ENCODE results near the gene FRMD1. TPM values are rescaled to one million over a fixed set of nuclear protein-coding genes. Genes with fewer than 3 reads are reported as not detected.

The FRMD1 gene
- total and polyA plus RNA-seq, 10 of the 15 experiments (the other 5 are each of a cell fraction or from before 2014, with no cell fraction given): not detected

- SMC1A ChIA-PET (ENCODE audit: uncharacterized antibody, unreplicated experiment): interaction anchor here (1.1 kb wide), 1 partner anchor 240 kb away, joined by 3 read pairs; no protein-coding TSS in a partner anchor
- Histone ChIP-seq H2AFZ (ENCODE audit: control insufficient read depth, low read depth, low read length) (no peak overlapping the region), H3K27me3 (replicated peaks in 1 of 2; ENCODE audit: control insufficient read depth in 2 of 2, insufficient read depth in 2 of 2, low read length in 1 of 2) (no peaks in the 10 kb centered on the region; a peak in 2 of 4 replicates), H3K4me3 (no peak overlapping the region), H3K27ac (ENCODE audit: control insufficient read depth, insufficient read depth) (no peak overlapping the region), H3K9ac (ENCODE audit: control insufficient read depth, insufficient read depth, low read length) (no peak overlapping the region), H3K79me2 (ENCODE audit: control insufficient read depth, insufficient read depth, low read length) (no peaks in the 10 kb centered on the region), H4K20me1 (ENCODE audit: control insufficient read depth, insufficient read depth) (no peaks in the 10 kb centered on the region; the same call in 1 of the 2 replicates), H3K4me2 (ENCODE audit: control insufficient read depth, insufficient read depth) (no peak overlapping the region), H3K36me3 (ENCODE audit: control insufficient read depth in 2 of 2, insufficient read depth in 2 of 2, low read length in 1 of 2) (no peaks in the 10 kb centered on the region), H3K4me1 (ENCODE audit: control insufficient read depth, insufficient read depth, low read length) (no peaks in the 10 kb centered on the region), H3K9me3 (replicated peaks; ENCODE audit: control insufficient read depth, insufficient read depth, low read length) (no peaks in the 10 kb centered on the region)
- RAD21 ChIA-PET (ENCODE audit: unreplicated experiment): no interaction called here
- DNase-seq (ENCODE audit: low read depth, low spot score): no peak
- no TSS peak for BruUV-seq (replicated peaks)
- TF ChIP-seq ZNF24 (IDR thresholded peaks at IDR 0.05) (no peak), SP1 (IDR thresholded peaks at IDR 0.05; ENCODE audit: low read depth, low read length) (no peak), SMARCA5 (IDR thresholded peaks at IDR 0.05) (no peak), MTA3 (IDR thresholded peaks at IDR 0.05; ENCODE audit: borderline replicate concordance, low read length) (no peak), PML (IDR thresholded peaks at IDR 0.05; ENCODE audit: low read length) (no peak), IRF3 (IDR thresholded peaks at IDR 0.05) (no peak), RCOR1 (conservative IDR thresholded peaks at IDR 0.05; ENCODE audit: low read depth, low read length) (no peak), ZNF592 (IDR thresholded peaks at IDR 0.05) (no peak), KDM1A (IDR thresholded peaks at IDR 0.05; ENCODE audit: borderline replicate concordance) (no peak), GABPA (IDR thresholded peaks at IDR 0.05; ENCODE audit: low read depth) (no peak), ZNF622 (IDR thresholded peaks at IDR 0.05) (no peak), BACH1 (IDR thresholded peaks at IDR 0.05; ENCODE audit: borderline replicate concordance) (no peak), E4F1 (IDR thresholded peaks at IDR 0.05; ENCODE audit: borderline replicate concordance, partially characterized antibody) (no peak), TCF7 (IDR thresholded peaks at IDR 0.05; ENCODE audit: borderline replicate concordance) (no peak), POU2F2 (IDR thresholded peaks at IDR 0.05; ENCODE audit: borderline replicate concordance, low read depth, low read length) (no peak), PAX8 (IDR thresholded peaks at IDR 0.05) (no peak), HCFC1 (IDR thresholded peaks at IDR 0.05; ENCODE audit: low read length) (no peak)
- POLR2A ChIA-PET: no interaction called here
- FAIRE-seq: no peak
- intact Hi-C loops (cut with micrococcal nuclease; ENCODE audit: unreplicated experiment) (no loop called here), in situ Hi-C loops (cut with MboI) (no loop called here)
- CTCF ChIA-PET: no interaction called here
- no peak for ATAC-seq
- WGBS (ENCODE audit: insufficient coverage, insufficient replicate concordance, low lambda C conversion rate, missing lambda C conversion rate): 43% methylated on average over 10 of the region's 10 CpGs
Measured at GRCh38 chr6:168104636-168105035, 25.6 kb upstream of the FRMD1 start.
